Ovary (tissue), 9 donors: ENCODE results near the gene AUTS2. TPM values are rescaled to one million over a fixed set of nuclear protein-coding genes. Genes with fewer than 3 reads are reported as not detected.

ENCODE experiments used
- DNase-seq, 5 donors: peaks; one replicate each; pipeline ENCODE4 v3.0.0-alpha.2; 2019 to 2020
- H3K27ac ChIP-seq, 2 donors: fragments of 200-600 bp; one replicate each; pipeline versions ENCODE4 v1.5.1 to v1.8.0; 2019 to 2022
- H3K27me3 ChIP-seq: fragments of 200-600 bp; one replicate; pipeline ENCODE4 v1.8.0; 2022
- H3K36me3 ChIP-seq: fragments of 200-600 bp; sonication (generic); one replicate; pipeline ENCODE4 v1.5.1; 2019
- H3K4me1 ChIP-seq: one replicate; pipeline ENCODE4 v1.8.1; 2013; ENCODE audit warnings: mild to moderate bottlenecking, moderate library complexity; ENCODE audit not compliant: insufficient read depth
- H3K4me3 ChIP-seq: fragments of 200-600 bp; sonication (generic); one replicate; pipeline ENCODE4 v1.5.1; 2017
- H3K9me3 ChIP-seq, 2 donors: fragments of 200-600 bp in 1 of 2; sonication (generic) in 1 of 2; one replicate each; pipeline versions ENCODE4 v1.5.1 to v1.8.1; 2013 to 2019; ENCODE audit warnings: mild to moderate bottlenecking in 1 of 2, moderate library complexity in 1 of 2
- EP300 ChIP-seq: sonication (generic); formaldehyde crosslinking; IDR thresholded peaks from one replicate; pipeline ENCODE4 v1.6.1; 2017; ENCODE audit warnings: antibody characterized with exemption
- POLR2A ChIP-seq: fragments of 450-650 bp; IDR thresholded peaks from one replicate; pipeline ENCODE4 v1.6.1; 2017; ENCODE audit warnings: antibody characterized with exemption, mild to moderate bottlenecking, moderate library complexity
- WGBS, 3 donors: extraction: QIAGEN DNeasy Blood & Tissue Kit in 1 of 3; methylation state at CpG; one replicate each; pipeline versions ENCODE4 v1.1.5 to v1.1.7; 2013 to 2017; 5-methylcytosine and 5-hydroxymethylcytosine counted together
- intact Hi-C, 4 donors: fragments of 100-400 bp; cut with DNase I; formaldehyde crosslinking; loops; one replicate each; pipeline versions ENCODE4 v1.11.0 to v1.15.1; 2022 to 2023
- polyA plus RNA-seq, 2 donors: library from polyadenylated mRNA; stranded (reverse); fragments of 200-250 nt in 1 of 2; fragments of 350-450 nt in 1 of 2; fragmentation: Illumina TruSeq in 1 of 2; extraction: RNeasy Lipid Tissue Mini Kit (QIAGEN cat#74804) in 1 of 2; gene quantifications; one replicate each; pipeline ENCODE4 v1.2.3, GENCODE V29; 2013 to 2014
- total RNA-seq, 7 donors: library from RNA; depleted of rRNA in 2 of 7; stranded (reverse); fragments of >200 nt in 2 of 7; fragmentation: NEBNext Ultra II Directional in 3 of 7; extraction: Animal tissue kit (Norgen Biotek cat#: 25700) in 3 of 7; gene quantifications; one replicate each; pipeline versions ENCODE4 v1.1.0 to v1.2.4, GENCODE V29; 2016 to 2023
- TF ChIP-seq, protein P1 (sequence below), 3 donors: fragments of 450-650 bp in 2 of 3; fragments of 200-600 bp in 1 of 3; IDR thresholded peaks; one replicate each; pipeline versions ENCODE4 v1.5.1 to v1.8.0; 2016 to 2022; ENCODE audit warnings: antibody characterized with exemption in 3 of 3, mild to moderate bottlenecking in 1 of 3
- donor health status: DM: no; HTN: no; CAD: no; lungs with moderate emphysema.
- donor health status: DM: no; HTN: no; CAD: no.
- donor health status: Bipolar disorder and iron deficiency.
- donor health status: DM: yes; HTN: yes; CAD: no.
- donor health status: DM: no; HTN: no; CAD: no.
- donor health status: DM: yes; HTN: yes; CAD: no.

Gene AUTS2
- total and polyA plus RNA-seq, 9 donors = 18.3 to 60.9 (median 44.9) TPM

- Histone ChIP-seq H3K9me3 (no peaks in the 10 kb centered on the region), H3K4me1 (peaks cover 3% of the 10 kb centered on the region), H3K36me3 (no peaks in the 10 kb centered on the region), H3K27ac (no peak overlapping the region), H3K4me3 (no peak overlapping the region), H3K27me3 (no peaks in the 10 kb centered on the region)
- intact Hi-C loops = no loop called here
- WGBS, 3 donors = 91 to 98% (median 94%) methylated on average over 1 of the region's 1 CpG
- TF ChIP-seq POLR2A (no peak), EP300 (no peak)
- TF ChIP-seq, protein P1, sequence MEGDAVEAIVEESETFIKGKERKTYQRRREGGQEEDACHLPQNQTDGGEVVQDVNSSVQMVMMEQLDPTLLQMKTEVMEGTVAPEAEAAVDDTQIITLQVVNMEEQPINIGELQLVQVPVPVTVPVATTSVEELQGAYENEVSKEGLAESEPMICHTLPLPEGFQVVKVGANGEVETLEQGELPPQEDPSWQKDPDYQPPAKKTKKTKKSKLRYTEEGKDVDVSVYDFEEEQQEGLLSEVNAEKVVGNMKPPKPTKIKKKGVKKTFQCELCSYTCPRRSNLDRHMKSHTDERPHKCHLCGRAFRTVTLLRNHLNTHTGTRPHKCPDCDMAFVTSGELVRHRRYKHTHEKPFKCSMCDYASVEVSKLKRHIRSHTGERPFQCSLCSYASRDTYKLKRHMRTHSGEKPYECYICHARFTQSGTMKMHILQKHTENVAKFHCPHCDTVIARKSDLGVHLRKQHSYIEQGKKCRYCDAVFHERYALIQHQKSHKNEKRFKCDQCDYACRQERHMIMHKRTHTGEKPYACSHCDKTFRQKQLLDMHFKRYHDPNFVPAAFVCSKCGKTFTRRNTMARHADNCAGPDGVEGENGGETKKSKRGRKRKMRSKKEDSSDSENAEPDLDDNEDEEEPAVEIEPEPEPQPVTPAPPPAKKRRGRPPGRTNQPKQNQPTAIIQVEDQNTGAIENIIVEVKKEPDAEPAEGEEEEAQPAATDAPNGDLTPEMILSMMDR (IDR thresholded peaks at IDR 0.05) = no peak
- DNase-seq = no peak
Observed at GRCh38 chr7:69859342-69859741, 261.1 kb downstream of the AUTS2 start.

DNA sequence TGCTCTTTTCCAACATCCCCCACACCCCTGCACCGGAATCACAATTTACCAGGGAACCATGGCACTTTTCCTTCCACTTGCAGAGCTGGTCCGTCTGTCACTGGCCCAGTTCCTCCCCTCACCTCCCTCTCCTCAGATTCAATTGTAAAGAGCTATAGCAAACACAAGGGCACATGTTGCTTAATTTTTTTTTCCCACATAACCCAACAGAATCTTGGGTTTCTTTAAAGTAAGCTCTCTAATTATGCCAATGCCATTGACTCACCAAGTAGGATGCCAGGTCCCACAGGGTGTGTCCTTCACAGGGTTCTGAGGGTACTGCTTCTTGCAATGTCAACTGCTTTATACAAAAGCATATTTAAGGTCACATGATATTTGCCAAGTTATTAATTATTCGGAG, 262.2 kb downstream of the AUTS2 start:
- no peak for TF ChIP-seq POLR2A
- TF ChIP-seq EP300 = no peak
- TF ChIP-seq, protein P1 (IDR thresholded peaks at IDR 0.05) = no peak
- Histone ChIP-seq H3K27me3 (no peaks in the 10 kb centered on the region), H3K36me3 (no peaks in the 10 kb centered on the region), H3K9me3 (no peaks in the 10 kb centered on the region), H3K4me1 (peaks cover 8% of the 10 kb centered on the region), H3K27ac (no peak overlapping the region), H3K4me3 (no peak overlapping the region)
- intact Hi-C loops = no loop called here
- DNase-seq = no peak
- 93 to 96% (median 95%) methylated on average over 3 of the region's 3 CpGs for WGBS, 3 donors

GRCh38 chr7:69860941-69861622, 262.8 kb downstream of the AUTS2 start:
- DNase-seq = no peak
- 74 to 80% (median 79%) methylated on average over 3 of the region's 3 CpGs for WGBS, 3 donors
- intact Hi-C loops = no loop called here
- H3K27ac ChIP-seq = no peak overlapping the region
- H3K4me3 ChIP-seq = no peak overlapping the region
- H3K27me3 ChIP-seq = no peaks in the 10 kb centered on the region
- no peak for TF ChIP-seq EP300
- no peak for TF ChIP-seq POLR2A
- TF ChIP-seq, protein P1 (IDR thresholded peaks at IDR 0.05) = no peak
- peaks cover 11% of the 10 kb centered on the region for H3K4me1 ChIP-seq
- no peaks in the 10 kb centered on the region for H3K9me3 ChIP-seq
- H3K36me3 ChIP-seq = no peaks in the 10 kb centered on the region

GRCh38 chr7:69862413-69863064, 264.3 kb downstream of the AUTS2 start:
- TF ChIP-seq, protein P1 (IDR thresholded peaks at IDR 0.05) = no peak
- TF ChIP-seq EP300 (no peak), POLR2A (no peak)
- Histone ChIP-seq H3K9me3 (no peaks in the 10 kb centered on the region), H3K4me1 (peaks cover 15% of the 10 kb centered on the region), H3K4me3 (no peak overlapping the region), H3K27me3 (no peaks in the 10 kb centered on the region), H3K36me3 (no peaks in the 10 kb centered on the region), H3K27ac (no peak overlapping the region)
- no peak for DNase-seq
- intact Hi-C loops = no loop called here
- WGBS, 3 donors = 46 to 56% (median 55%) methylated on average over 5 of the region's 5 CpGs
